Fibroblast of skin of back (primary cell): ENCODE data around the gene LEMD1.
"Not testable (repeated sequence)": the region's sequence is repeated elsewhere in the genome, so short reads cannot be mapped to it uniquely, and the experiment has no call there.

Experiments
- DNase-seq: peaks from one replicate; pipeline ENCODE4 v3.0.0-alpha.2; 2013

Gene LEMD1

DNA sequence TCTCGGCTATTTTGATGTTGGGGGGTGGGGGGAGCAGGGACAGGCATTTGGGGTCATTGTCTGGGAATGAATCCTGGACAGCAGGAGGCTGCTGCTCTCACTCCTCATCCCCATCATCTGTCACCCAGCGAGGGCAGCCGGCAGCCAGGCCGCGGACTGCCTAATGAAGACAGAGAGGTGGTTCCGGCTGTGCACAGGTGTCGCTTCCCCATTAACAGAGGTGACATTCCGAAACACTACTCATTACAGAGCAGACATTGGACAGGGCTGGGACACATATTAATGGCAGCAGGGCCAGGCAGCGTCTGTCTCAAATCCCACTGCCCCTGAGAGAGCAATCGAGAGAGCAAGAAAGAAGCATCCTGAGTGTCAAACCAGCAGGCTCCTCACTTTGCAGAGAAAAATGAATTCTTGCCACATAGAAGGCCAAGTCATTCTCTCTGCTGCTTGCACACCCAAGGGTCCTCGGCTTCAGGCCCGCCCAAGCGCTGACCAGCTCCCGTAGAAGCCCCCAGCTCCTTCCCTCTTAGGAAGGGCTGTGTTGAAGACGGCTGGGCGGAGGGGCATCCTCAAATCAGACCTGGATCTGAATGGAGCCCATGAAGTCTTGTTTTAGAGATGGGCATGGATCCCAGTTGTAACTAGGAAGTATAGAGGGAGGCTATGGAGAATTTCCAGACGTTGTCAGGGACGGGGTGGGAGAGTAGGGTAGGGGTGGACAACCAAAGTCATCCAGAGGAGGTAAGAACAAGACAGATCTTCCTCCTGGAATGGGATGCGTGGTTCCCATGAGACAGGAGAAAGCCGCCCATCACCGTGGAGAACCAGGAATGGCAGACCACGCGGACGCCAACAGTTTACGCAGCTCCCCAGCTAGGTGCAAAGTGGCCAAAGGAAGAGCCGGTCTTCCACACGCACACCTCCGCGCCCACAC lies 8.2 kb upstream of the LEMD1 start:
- DNase-seq, result no peak

DNA sequence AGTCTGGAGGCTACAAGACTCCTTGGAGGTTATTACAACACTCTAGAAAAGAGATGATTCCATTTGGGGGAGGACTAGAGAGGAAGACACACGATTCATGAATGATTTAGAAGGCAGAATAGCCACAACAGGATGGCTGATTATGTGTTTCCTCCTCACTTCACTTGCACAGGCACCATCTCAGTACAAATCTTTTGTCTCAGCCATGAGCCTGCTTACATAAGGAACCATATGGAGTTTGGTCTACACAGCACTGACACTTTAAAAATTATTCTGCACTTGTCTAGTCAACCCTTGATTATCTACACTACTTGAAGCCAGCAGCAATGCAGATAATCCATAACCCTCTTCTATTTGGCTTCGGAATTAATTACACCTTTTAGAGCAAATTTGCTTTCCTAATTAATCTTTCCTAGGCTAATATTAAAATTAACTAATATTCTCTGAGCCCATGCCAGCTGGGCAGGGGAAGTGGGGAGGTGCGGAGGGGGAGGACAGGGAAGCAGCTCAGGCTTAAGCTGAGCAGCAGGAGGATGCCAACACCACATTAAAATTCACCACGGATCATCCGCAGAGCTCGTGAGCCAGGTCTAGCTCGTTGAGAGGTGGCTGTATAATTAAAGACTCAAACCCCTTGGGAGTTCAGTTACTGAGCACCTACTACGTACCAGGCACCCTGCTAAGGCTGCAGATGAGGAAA lies 3.2 kb upstream of the LEMD1 start:
- DNase-seq, result no peak

GRCh38 chr1:205423814-205424399 lies 2.1 kb upstream of the LEMD1 start:
- no peak for DNase-seq

GRCh38 chr1:205422993-205423642 lies 1.3 kb upstream of the LEMD1 start:
- DNase-seq, result no peak

DNA sequence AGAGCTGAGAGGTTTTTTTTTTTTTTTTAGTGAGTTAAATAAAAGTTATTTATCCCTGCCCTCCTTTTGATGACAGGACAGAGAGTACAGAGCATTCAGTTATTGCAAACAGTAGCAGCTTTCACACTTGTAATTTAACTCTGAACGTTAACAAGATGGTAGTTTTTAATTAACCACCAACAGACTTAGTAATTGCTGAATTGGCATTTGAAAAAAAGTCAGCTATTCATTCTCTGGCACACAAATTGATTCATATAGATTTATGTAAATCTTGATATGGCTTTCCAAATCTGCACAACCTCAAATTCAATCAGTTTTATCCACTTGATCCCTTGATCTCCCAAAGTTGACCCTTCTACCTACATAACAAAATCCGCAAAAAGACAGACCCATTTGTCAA lies 918 bp downstream of the LEMD1 start:
- no peak for DNase-seq

DNA sequence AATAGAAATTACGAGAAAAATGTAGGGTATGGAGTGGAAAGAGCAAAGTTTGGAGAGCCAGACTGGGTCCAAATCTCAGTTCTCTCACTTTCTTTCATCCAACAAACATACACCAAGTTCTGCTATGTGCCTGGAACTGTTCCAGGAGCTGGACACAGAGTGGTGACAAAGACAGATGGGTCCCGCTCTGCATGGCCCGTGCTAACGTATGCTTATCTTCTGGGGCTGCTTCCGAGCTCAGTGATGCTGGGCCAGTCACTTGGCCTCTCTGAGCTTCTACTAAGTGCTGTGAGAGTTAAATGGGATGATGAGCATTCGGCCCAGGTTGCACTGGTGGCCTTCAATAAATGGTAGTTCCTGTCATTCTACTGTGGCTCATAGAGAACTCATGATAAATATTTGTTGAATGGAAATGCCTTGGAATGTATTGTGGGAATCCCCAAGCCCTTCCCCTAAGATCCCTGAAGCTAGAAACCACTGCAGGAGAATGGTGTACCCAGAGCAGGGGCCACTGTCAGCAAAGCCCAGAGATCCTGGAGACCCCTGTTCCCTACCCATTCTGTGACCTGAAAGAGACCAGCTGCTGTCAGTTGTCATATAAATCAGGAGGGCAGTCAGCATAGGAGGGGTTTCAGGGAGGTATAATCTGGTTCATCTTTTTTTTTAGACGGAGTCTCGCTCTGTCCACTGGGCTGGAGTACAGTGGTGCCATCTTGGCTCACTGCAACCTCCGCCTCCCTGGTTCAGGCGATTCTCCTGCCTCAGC lies 3.8 kb downstream of the LEMD1 start:
- no peak for DNase-seq

- no peak for DNase-seq
Measured at GRCh38 chr1:205416322-205416721, 5.5 kb downstream of the LEMD1 start.

DNA sequence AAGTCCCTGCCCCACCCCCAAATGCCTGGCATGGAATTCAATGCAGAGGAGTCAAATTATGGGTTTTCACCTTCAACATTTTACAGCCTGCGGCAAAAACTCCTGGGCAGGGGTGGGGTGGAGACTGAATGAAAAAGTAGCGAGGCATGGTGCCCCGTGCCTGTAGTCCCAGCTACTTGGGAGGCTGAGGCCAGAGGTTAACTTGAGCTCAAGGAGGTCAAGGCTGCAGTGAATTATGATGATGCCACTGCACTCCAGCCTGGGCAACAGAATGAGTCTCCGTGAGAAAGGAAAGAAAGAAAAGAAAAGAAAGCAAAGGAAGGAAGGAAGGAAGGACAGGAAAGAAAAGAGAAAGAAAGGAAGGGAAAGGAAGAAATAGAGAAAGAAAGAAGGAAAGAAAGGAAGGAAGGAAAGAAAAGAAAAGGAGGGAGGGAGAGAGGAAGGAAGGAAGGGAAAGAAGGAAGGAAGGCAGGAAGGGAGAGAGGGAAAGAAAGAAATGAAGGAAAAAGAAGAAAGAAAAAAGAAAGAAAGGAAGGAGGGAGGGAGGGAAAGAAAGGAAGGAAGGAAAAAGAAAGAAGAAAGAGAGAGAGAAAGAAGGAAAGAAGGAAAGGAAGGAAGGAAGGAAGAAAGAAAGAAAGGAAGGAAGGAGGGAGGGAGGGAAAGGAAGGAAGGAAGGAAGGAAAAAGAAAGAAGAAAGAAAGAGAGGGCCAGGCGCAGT lies 11.1 kb downstream of the LEMD1 start:
- DNase-seq, result no peak

GRCh38 chr1:205407970-205408369 lies 13.9 kb downstream of the LEMD1 start:
- no peak for DNase-seq

DNA sequence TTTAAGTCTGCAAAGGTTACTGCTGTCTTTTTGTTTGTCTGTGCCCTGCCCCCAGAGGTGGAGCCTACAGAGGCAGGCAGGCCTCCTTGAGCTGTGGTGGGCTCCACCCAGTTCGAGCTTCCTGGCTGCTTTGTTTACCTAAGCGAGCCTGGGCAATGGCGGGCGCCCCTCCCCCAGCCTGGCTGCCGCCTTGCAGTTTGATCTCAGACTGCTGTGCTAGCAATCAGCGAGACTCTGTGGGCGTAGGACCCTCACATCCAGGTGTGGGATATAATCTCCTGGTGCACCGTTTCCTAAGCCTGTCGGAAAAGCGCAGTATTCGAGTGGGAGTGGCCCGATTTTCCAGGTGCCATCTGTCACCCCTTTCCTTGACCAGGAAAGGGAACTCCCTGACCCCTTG lies 15.6 kb downstream of the LEMD1 start:
- DNase-seq, result not testable (repeated sequence)

GRCh38 chr1:205404484-205404883 lies 17.4 kb downstream of the LEMD1 start:
- not testable (repeated sequence) for DNase-seq

GRCh38 chr1:205398586-205398985 lies 23.3 kb downstream of the LEMD1 start:
- DNase-seq, result no peak

DNA sequence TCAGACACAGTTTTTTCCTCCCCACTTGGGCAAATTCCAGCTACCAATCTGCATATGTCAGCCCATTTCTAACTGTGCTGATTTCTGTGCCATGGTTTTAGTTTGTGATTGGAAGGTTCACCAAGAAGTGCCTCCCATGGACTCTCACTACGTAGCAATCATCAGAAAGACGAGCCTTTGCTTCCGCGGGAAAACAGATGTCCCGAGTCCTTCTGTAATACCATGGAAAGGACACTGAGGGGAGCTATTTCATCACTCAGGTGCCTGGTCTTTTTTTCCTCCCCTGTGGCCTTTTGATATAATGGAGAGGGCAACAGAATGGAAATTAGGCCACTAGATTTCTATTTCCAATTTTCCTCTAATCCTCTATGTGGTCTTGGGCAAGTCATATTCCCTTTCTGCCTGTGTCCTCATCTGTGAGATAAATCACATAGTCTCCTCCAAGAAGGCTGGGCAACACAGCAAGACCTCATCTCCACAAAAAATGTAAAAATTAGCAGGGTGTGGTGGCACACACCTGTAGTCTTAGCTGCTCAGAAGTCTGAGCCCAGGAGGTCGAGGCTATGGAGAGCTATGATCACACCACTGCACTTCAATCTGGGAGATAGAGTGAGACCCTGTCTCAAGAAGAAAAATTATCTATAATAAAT lies 24.8 kb downstream of the LEMD1 start:
- DNase-seq, result peak; percentile 28

GRCh38 chr1:205395616-205396015 lies 26.2 kb downstream of the LEMD1 start:
- DNase-seq, result no peak

GRCh38 chr1:205392650-205393049 lies 29.2 kb downstream of the LEMD1 start:
- no peak for DNase-seq

- DNase-seq, result no peak
Measured at GRCh38 chr1:205391386-205391785, 30.5 kb downstream of the LEMD1 start.

- DNase-seq, result no peak
Measured at GRCh38 chr1:205387845-205388244, 34.0 kb downstream of the LEMD1 start.

GRCh38 chr1:205382990-205383389 lies 38.9 kb downstream of the LEMD1 start:
- not testable (repeated sequence) for DNase-seq

- DNase-seq, result no peak
Measured at GRCh38 chr1:205382561-205382960, 39.3 kb downstream of the LEMD1 start.

- DNase-seq, result no peak
Measured at GRCh38 chr1:205381305-205381704, 40.6 kb downstream of the LEMD1 start.

DNA sequence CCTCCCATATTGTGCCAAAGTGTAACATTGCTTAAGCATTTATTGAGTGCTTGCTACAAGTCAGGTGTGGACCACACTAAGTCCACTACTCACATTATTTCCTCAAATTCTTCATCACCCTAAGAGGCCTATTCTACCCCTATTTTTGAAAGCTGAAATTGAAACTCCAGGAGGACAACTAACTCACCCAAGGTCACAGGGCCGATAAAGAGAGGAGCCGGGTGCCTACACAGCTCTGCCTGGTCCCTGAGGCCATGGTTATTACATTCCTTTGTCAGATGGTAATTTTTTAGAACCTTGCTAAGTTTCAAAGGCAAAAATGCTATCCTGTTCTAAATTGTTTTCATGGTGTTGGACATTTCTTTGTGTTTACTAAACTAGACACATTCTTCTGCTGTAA lies 41.0 kb downstream of the LEMD1 start:
- DNase-seq, result no peak
